Measurements from ENCODE around the gene PRSS21.
A peak's percentile ranks its signal among the peaks of the same experiment; 100 is the strongest.

Gene PRSS21

GRCh38 chr16:2845116-2845515, 28.1 kb downstream of the PRSS21 start:
- no peak for DNase-seq (ENCODE audit: low spot score)

- peak; percentile 14 for DNase-seq (ENCODE audit: low spot score)
Observed at GRCh38 chr16:2846511-2847310, 29.7 kb downstream of the PRSS21 start.

GRCh38 chr16:2848933-2849725, 32.1 kb downstream of the PRSS21 start:
- DNase-seq (ENCODE audit: low spot score) = no peak

GRCh38 chr16:2852003-2852730, 35.1 kb downstream of the PRSS21 start:
- no peak for DNase-seq (ENCODE audit: low spot score)

GRCh38 chr16:2852731-2853507, 35.9 kb downstream of the PRSS21 start:
- no peak for DNase-seq (ENCODE audit: low spot score)

- DNase-seq (ENCODE audit: low spot score) = no peak
Observed at GRCh38 chr16:2853531-2854073, 36.6 kb downstream of the PRSS21 start.

GRCh38 chr16:2854700-2855309, 37.8 kb downstream of the PRSS21 start:
- no peak for DNase-seq (ENCODE audit: low spot score)

- no peak for DNase-seq (ENCODE audit: low spot score)
Observed at GRCh38 chr16:2855536-2855935, 38.5 kb downstream of the PRSS21 start.

- no peak for DNase-seq (ENCODE audit: low spot score)
Observed at GRCh38 chr16:2856061-2856670, 39.1 kb downstream of the PRSS21 start.

GRCh38 chr16:2856686-2857450, 39.8 kb downstream of the PRSS21 start:
- DNase-seq (ENCODE audit: low spot score) = no peak

GRCh38 chr16:2857451-2858244, 40.6 kb downstream of the PRSS21 start, which contains the start of gene PRSS22:
Gene PRSS22, minus strand, starts transcription at chr16:2858170. Its CDS starts 66 bp downstream, at chr16:2858104.
- no peak for DNase-seq (ENCODE audit: low spot score)

GRCh38 chr16:2858245-2859025, 41.4 kb downstream of the PRSS21 start:
- DNase-seq (ENCODE audit: low spot score) = no peak

- no peak for DNase-seq (ENCODE audit: low spot score)
Observed at GRCh38 chr16:2859686-2860265, 42.7 kb downstream of the PRSS21 start.

- no peak for DNase-seq (ENCODE audit: low spot score)
Observed at GRCh38 chr16:2860826-2861567, 44.0 kb downstream of the PRSS21 start.

- no peak for DNase-seq (ENCODE audit: low spot score)
Observed at GRCh38 chr16:2865651-2866050, 48.6 kb downstream of the PRSS21 start.

- DNase-seq (ENCODE audit: low spot score) = no peak
Observed at GRCh38 chr16:2866431-2866830, 49.4 kb downstream of the PRSS21 start.

GRCh38 chr16:2867661-2867986, 50.6 kb downstream of the PRSS21 start:
- no peak for DNase-seq (ENCODE audit: low spot score)

Data from CD4-positive, alpha-beta T cell treated with Interleukin-15 for 4 hours (primary cell).